ENCODE measurements around the gene HOXD10. TPM values are rescaled to one million over a fixed set of nuclear protein-coding genes. Genes with fewer than 3 reads are reported as not detected.

Gene HOXD10
- total RNA-seq, 1 experiment from 2014 or later, result not detected

DNA sequence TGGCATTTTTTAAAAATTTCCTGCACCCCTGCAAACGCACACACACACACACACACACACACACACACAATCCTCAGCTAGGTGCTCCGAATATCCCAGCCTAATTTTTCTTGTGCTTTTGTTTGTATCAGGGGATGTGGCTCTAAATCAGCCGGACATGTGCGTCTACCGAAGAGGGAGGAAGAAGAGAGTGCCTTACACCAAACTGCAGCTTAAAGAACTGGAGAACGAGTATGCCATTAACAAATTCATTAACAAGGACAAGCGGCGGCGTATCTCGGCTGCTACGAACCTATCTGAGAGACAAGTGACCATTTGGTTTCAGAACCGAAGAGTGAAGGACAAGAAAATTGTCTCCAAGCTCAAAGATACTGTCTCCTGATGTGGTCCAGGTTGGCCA, 22.2 kb upstream of the HOXD10 start:
- CTCF ChIA-PET, result no interaction called here
- H3K4me3 ChIP-seq (ENCODE audit: low read depth in 2 of 2, low read length in 2 of 2), result no peak overlapping the region

GRCh38 chr2:176095421-176095820, 21.2 kb upstream of the HOXD10 start:
- H3K4me3 ChIP-seq (ENCODE audit: low read depth in 2 of 2, low read length in 2 of 2), result no peak overlapping the region
- DNase-seq (ENCODE audit: low read depth, low spot score), result no peak
- intact Hi-C loops (cut with micrococcal nuclease; ENCODE audit: unreplicated experiment) (loop anchor here (5.0 kb wide), 3 partner anchors 843 to 1398 kb away; no protein-coding TSS in a partner anchor), in situ Hi-C loops (cut with HindIII; ENCODE audit: low pct_unique_long_range_greater_than_20kb, low sequenced_read_pairs) (no loop called here)
- no peak overlapping the region for H3K27ac ChIP-seq (ENCODE audit: low read length)
- no TSS peak for BruUV-seq (replicated peaks)
- H3K27me3 ChIP-seq (ENCODE audit: control insufficient read depth, insufficient read depth, low read length), result peaks cover 5% of the 10 kb centered on the region
- H3K9me3 ChIP-seq (ENCODE audit: control insufficient read depth, insufficient read depth, low read depth, low read length), result no peaks in the 10 kb centered on the region
- H3K36me3 ChIP-seq (ENCODE audit: control insufficient read depth, insufficient read depth, low read length), result no peaks in the 10 kb centered on the region
- CTCF ChIA-PET, result no interaction called here
- TF ChIP-seq SIN3A (IDR thresholded peaks at IDR 0.05; ENCODE audit: borderline replicate concordance, insufficient read depth, low read depth, low read length) (no peak), POLR2AphosphoS5 (IDR thresholded peaks at IDR 0.05; ENCODE audit: low read depth, low read length) (no peak), TCF7L2 (IDR thresholded peaks at IDR 0.05; ENCODE audit: low read depth, low read length) (no peak)
- TF ChIP-seq, protein P1, sequence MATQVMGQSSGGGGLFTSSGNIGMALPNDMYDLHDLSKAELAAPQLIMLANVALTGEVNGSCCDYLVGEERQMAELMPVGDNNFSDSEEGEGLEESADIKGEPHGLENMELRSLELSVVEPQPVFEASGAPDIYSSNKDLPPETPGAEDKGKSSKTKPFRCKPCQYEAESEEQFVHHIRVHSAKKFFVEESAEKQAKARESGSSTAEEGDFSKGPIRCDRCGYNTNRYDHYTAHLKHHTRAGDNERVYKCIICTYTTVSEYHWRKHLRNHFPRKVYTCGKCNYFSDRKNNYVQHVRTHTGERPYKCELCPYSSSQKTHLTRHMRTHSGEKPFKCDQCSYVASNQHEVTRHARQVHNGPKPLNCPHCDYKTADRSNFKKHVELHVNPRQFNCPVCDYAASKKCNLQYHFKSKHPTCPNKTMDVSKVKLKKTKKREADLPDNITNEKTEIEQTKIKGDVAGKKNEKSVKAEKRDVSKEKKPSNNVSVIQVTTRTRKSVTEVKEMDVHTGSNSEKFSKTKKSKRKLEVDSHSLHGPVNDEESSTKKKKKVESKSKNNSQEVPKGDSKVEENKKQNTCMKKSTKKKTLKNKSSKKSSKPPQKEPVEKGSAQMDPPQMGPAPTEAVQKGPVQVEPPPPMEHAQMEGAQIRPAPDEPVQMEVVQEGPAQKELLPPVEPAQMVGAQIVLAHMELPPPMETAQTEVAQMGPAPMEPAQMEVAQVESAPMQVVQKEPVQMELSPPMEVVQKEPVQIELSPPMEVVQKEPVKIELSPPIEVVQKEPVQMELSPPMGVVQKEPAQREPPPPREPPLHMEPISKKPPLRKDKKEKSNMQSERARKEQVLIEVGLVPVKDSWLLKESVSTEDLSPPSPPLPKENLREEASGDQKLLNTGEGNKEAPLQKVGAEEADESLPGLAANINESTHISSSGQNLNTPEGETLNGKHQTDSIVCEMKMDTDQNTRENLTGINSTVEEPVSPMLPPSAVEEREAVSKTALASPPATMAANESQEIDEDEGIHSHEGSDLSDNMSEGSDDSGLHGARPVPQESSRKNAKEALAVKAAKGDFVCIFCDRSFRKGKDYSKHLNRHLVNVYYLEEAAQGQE (IDR thresholded peaks at IDR 0.05; ENCODE audit: insufficient read depth in 1 of 2, low read depth in 2 of 2, low read length in 1 of 2), result no peak
- ATAC-seq, result no peak
- H3K4me1 ChIP-seq (ENCODE audit: control insufficient read depth, insufficient read depth, low read length), result peaks cover 13% of the 10 kb centered on the region
- POLR2A ChIA-PET, result no interaction called here

More for the DNA sequence above, 22.2 kb upstream of the HOXD10 start:
- DNase-seq (ENCODE audit: low read depth, low spot score), result no peak
- ATAC-seq, result no peak
- H3K27me3 ChIP-seq (ENCODE audit: control insufficient read depth, insufficient read depth, low read length), result peaks cover 11% of the 10 kb centered on the region
- H3K4me1 ChIP-seq (ENCODE audit: control insufficient read depth, insufficient read depth, low read length), result peaks cover 13% of the 10 kb centered on the region
- no peaks in the 10 kb centered on the region for H3K9me3 ChIP-seq (ENCODE audit: control insufficient read depth, insufficient read depth, low read depth, low read length)
- POLR2A ChIA-PET, result no interaction called here
- TF ChIP-seq TCF7L2 (IDR thresholded peaks at IDR 0.05; ENCODE audit: low read depth, low read length) (no peak), SIN3A (IDR thresholded peaks at IDR 0.05; ENCODE audit: borderline replicate concordance, insufficient read depth, low read depth, low read length) (no peak), POLR2AphosphoS5 (IDR thresholded peaks at IDR 0.05; ENCODE audit: low read depth, low read length) (no peak), CTCF (IDR thresholded peaks at IDR 0.05) (no peak)
- TF ChIP-seq, protein P1 (IDR thresholded peaks at IDR 0.05; ENCODE audit: insufficient read depth in 1 of 2, low read depth in 2 of 2, low read length in 1 of 2), result no peak
- intact Hi-C loops (cut with micrococcal nuclease; ENCODE audit: unreplicated experiment), result no loop called here
- H3K27ac ChIP-seq (ENCODE audit: low read length), result no peak overlapping the region
- no peaks in the 10 kb centered on the region for H3K36me3 ChIP-seq (ENCODE audit: control insufficient read depth, insufficient read depth, low read length)
- no TSS peak for BruUV-seq (replicated peaks)
- in situ Hi-C loops (cut with HindIII; ENCODE audit: low pct_unique_long_range_greater_than_20kb, low sequenced_read_pairs), result no loop called here

Data from Panc1 (cell line).